ENCODE measurements around the gene CDK2. TPM values are rescaled to one million over a fixed set of nuclear protein-coding genes. Genes with fewer than 3 reads are reported as not detected.
A peak's percentile ranks its signal among the peaks of the same experiment; 100 is the strongest.
"Not testable (repeated sequence)": the region's sequence is repeated elsewhere in the genome, so short reads cannot be mapped to it uniquely, and the experiment has no call there.

CDK2 gene
- total RNA-seq, 8 experiments from 2014 or later, result 6.0 to 43.0 (median 15.8) TPM

- H3K27ac ChIP-seq, result no peak overlapping the region
- no peak overlapping the region for H3K4me3 ChIP-seq
- no peaks in the 10 kb centered on the region for H3K4me1 ChIP-seq (replicated peaks in 1 of 2)
- WGBS, 10 experiments, result 20 to 100% (median 81%) methylated on average over 1 to 3 of the region's 3 CpGs; no CpG with 5 or more reads in 4 of the 10 experiments
- in situ Hi-C loops (cut with MboI; ENCODE audit: low pct_unique_long_range_greater_than_20kb in 2 of 9, low sequenced_read_pairs in 9 of 9, unreplicated experiment in 9 of 9), result no loop called here
- ATAC-seq (replicated peaks in 6 of 8), result peak in 2 of 8 experiments; percentile 55 to 67
Observed at GRCh38 chr12:55991110-55991509, 24.5 kb downstream of the CDK2 start.

DNA sequence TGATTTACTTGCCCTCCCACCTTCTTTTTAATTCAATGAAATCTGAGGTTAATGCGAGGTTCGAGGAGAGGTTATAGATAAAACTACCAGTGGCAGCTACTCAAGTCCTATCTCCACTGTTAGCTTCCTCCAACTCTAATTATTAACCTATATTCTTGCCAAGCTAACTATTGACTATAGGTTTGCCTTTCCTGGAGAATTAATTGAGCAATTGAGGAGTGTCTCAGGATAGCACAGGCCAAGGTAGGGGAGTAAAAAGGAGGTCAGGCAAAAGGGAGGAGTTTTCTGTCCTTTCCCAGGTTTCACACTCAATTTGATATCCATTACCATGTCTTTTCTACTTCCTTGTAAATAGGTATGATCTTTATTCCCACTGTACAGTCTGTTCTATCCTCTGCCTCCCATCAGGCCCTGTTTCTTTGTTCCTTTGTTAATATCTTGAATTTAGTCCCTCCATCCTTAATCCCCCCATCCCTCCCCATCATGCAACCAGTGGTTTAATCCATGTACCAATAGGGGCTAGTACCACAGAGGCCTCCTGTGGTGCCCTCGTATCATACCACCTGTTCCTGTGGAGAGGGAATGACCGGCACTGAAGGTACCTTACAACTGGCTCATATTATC lies 26.7 kb downstream of the CDK2 start:
- in situ Hi-C loops (cut with MboI; ENCODE audit: low pct_unique_long_range_greater_than_20kb in 2 of 9, low sequenced_read_pairs in 9 of 9, unreplicated experiment in 9 of 9), result no loop called here
- Histone ChIP-seq H3K27ac (no peak overlapping the region), H3K4me1 (replicated peaks in 1 of 2) (peaks cover 4 to 7% of the 10 kb centered on the region in 2 donors), H3K4me3 (no peak overlapping the region)
- no peak for ATAC-seq (replicated peaks in 6 of 8)
- 54 to 100% (median 89%) methylated on average over 1 to 4 of the region's 4 CpGs; no CpG with 5 or more reads in 1 of the 10 experiments for WGBS, 10 experiments

- ATAC-seq (replicated peaks in 6 of 8), result no peak
- in situ Hi-C loops (cut with MboI; ENCODE audit: low pct_unique_long_range_greater_than_20kb in 2 of 9, low sequenced_read_pairs in 9 of 9, unreplicated experiment in 9 of 9), result no loop called here
- no peak overlapping the region for H3K4me3 ChIP-seq
- no peak overlapping the region for H3K27ac ChIP-seq
- H3K4me1 ChIP-seq (replicated peaks in 1 of 2), result peaks cover 4 to 7% of the 10 kb centered on the region in 2 donors
- WGBS, 10 experiments, result 56 to 100% (median 81%) methylated on average over 1 to 4 of the region's 8 CpGs; no CpG with 5 or more reads in 3 of the 10 experiments
Observed at GRCh38 chr12:55995366-55995765, 28.7 kb downstream of the CDK2 start.

GRCh38 chr12:55996201-55996714 lies 29.6 kb downstream of the CDK2 start:
- in situ Hi-C loops (cut with MboI; ENCODE audit: low pct_unique_long_range_greater_than_20kb in 2 of 9, low sequenced_read_pairs in 9 of 9, unreplicated experiment in 9 of 9), result no loop called here
- Histone ChIP-seq H3K4me3 (peak overlapping the region; percentile 41 to 94 (median 52)), H3K27ac (peak overlapping the region in 1 of 2 donors; percentile 63), H3K4me1 (replicated peaks in 1 of 2) (peaks cover 4 to 7% of the 10 kb centered on the region in 2 donors)
- peak in 1 of 8 experiments; percentile 2 for ATAC-seq (replicated peaks in 6 of 8)
- 0 to 70% (median 15%) methylated on average over 1 to 14 of the region's 14 CpGs for WGBS, 10 experiments

GRCh38 chr12:55996715-55997534 lies 30.3 kb downstream of the CDK2 start, which contains the start of gene SUOX:
Gene SUOX (plus strand): TSS chr12:55997276. CDS start chr12:56002222, 4,946 bp downstream.
- Histone ChIP-seq H3K27ac (peak within 1 kb of the TSS; percentile 63 to 66), H3K4me1 (replicated peaks in 1 of 2) (peaks cover 4 to 7% of the 10 kb centered on the region in 2 donors), H3K4me3 (peak within 1 kb of the TSS; percentile 41 to 94 (median 52))
- WGBS, 10 experiments, result 0 to 100% (median 14%) methylated on average over 1 to 12 of the region's 27 CpGs; no CpG with 5 or more reads in 2 of the 10 experiments
- in situ Hi-C loops (cut with MboI; ENCODE audit: low pct_unique_long_range_greater_than_20kb in 2 of 9, low sequenced_read_pairs in 9 of 9, unreplicated experiment in 9 of 9), result no loop called here
- ATAC-seq (replicated peaks in 6 of 8), result peak; percentile 99 to 100 (median 100)

GRCh38 chr12:55997535-55997859 lies 30.9 kb downstream of the CDK2 start:
- ATAC-seq (replicated peaks in 6 of 8), result peak; percentile 1 to 18 (median 5)
- in situ Hi-C loops (cut with MboI; ENCODE audit: low pct_unique_long_range_greater_than_20kb in 2 of 9, low sequenced_read_pairs in 9 of 9, unreplicated experiment in 9 of 9), result no loop called here
- Histone ChIP-seq H3K27ac (peak overlapping the region; percentile 49 to 66), H3K4me3 (peak overlapping the region; percentile 41 to 94 (median 52)), H3K4me1 (replicated peaks in 1 of 2) (peaks cover 4 to 7% of the 10 kb centered on the region in 2 donors)
- 0 to 10% (median 0%) methylated on average over 1 to 3 of the region's 5 CpGs; no CpG with 5 or more reads in 6 of the 10 experiments for WGBS, 10 experiments

GRCh38 chr12:55999522-55999921 lies 32.9 kb downstream of the CDK2 start:
- H3K27ac ChIP-seq; ATAC-seq (replicated peaks in 6 of 8); H3K4me3 ChIP-seq; H3K4me1 ChIP-seq (replicated peaks in 1 of 2); in situ Hi-C loops (cut with MboI; ENCODE audit: low pct_unique_long_range_greater_than_20kb in 2 of 9, low sequenced_read_pairs in 9 of 9, unreplicated experiment in 9 of 9): not testable (repeated sequence)
- WGBS, 10 experiments, result 100% methylated on average over 1 of the region's 6 CpGs; no CpG with 5 or more reads in 9 of the 10 experiments

GRCh38 chr12:55999999-56000540 lies 33.4 kb downstream of the CDK2 start:
- H3K4me3 ChIP-seq; H3K4me1 ChIP-seq (replicated peaks in 1 of 2); H3K27ac ChIP-seq; in situ Hi-C loops (cut with MboI; ENCODE audit: low pct_unique_long_range_greater_than_20kb in 2 of 9, low sequenced_read_pairs in 9 of 9, unreplicated experiment in 9 of 9); ATAC-seq (replicated peaks in 6 of 8): not testable (repeated sequence)
- 100% methylated on average over 1 to 2 of the region's 33 CpGs; no CpG with 5 or more reads in 8 of the 10 experiments for WGBS, 10 experiments

DNA sequence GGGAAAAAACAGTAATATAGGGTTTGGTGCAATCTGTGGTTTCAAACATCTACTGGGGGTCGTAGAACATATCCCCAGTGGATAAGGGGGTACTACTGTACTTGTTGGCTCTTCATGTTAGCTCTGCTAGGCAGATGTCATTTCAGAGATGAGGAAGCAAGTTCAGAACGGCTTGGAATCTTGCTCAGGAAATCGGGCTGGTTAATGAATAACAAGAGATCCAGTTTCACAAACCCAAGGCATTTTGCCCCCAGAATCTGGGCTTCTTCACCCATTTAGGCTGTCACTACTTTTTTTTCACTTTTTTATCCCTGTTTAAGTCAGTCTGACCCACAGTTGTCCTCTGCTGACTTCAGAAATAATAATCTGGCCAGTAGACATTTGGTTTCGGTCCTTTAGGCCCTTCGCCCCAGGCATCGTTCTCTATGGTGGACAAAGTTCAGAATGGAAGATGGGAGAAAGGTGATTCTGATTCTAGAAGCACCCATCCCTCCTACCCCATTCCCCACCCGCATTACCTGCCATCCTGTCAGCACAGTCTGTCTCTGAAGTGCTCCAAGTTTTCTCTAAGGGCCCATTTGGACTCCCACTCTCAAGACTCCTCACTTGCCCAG lies 35.0 kb downstream of the CDK2 start:
- in situ Hi-C loops (cut with MboI; ENCODE audit: low pct_unique_long_range_greater_than_20kb in 2 of 9, low sequenced_read_pairs in 9 of 9, unreplicated experiment in 9 of 9), result no loop called here

GRCh38 chr12:56003376-56003775 lies 36.7 kb downstream of the CDK2 start:
- in situ Hi-C loops (cut with MboI; ENCODE audit: low pct_unique_long_range_greater_than_20kb in 2 of 9, low sequenced_read_pairs in 9 of 9, unreplicated experiment in 9 of 9), result not testable (repeated sequence)
- 81 to 100% (median 99%) methylated on average over 2 to 5 of the region's 5 CpGs; no CpG with 5 or more reads in 6 of the 10 experiments for WGBS, 10 experiments

More for the DNA sequence above, 35.0 kb downstream of the CDK2 start:
- H3K4me3 ChIP-seq, result no peak overlapping the region
- no peak overlapping the region for H3K27ac ChIP-seq
- WGBS, 10 experiments, result 33 to 100% (median 78%) methylated on average over 1 to 7 of the region's 7 CpGs; no CpG with 5 or more reads in 1 of the 10 experiments
- ATAC-seq (replicated peaks in 6 of 8), result no peak
- peaks cover 5 to 7% of the 10 kb centered on the region in 2 donors for H3K4me1 ChIP-seq (replicated peaks in 1 of 2)

GRCh38 chr12:56004211-56004610 lies 37.6 kb downstream of the CDK2 start:
- Histone ChIP-seq H3K27ac (no peak overlapping the region), H3K4me1 (replicated peaks in 1 of 2) (peaks cover 4% of the 10 kb centered on the region in 2 donors), H3K4me3 (no peak overlapping the region)
- ATAC-seq (replicated peaks in 6 of 8), result no peak
- in situ Hi-C loops (cut with MboI; ENCODE audit: low pct_unique_long_range_greater_than_20kb in 2 of 9, low sequenced_read_pairs in 9 of 9, unreplicated experiment in 9 of 9), result no loop called here
- 100% methylated on average over 3 of the region's 10 CpGs; no CpG with 5 or more reads in 9 of the 10 experiments for WGBS, 10 experiments

More at GRCh38 chr12:56003376-56003775, 36.7 kb downstream of the CDK2 start:
- ATAC-seq (replicated peaks in 6 of 8); H3K4me3 ChIP-seq; H3K27ac ChIP-seq; H3K4me1 ChIP-seq (replicated peaks in 1 of 2): not testable (repeated sequence)

All from motor neuron (in vitro differentiated cells).